GM23338 (cell line): ENCODE data around the gene ACAN. TPM values are rescaled to one million over a fixed set of nuclear protein-coding genes. Genes with fewer than 3 reads are reported as not detected.

ENCODE experiments used
- ATAC-seq: fragments of 200-7000 bp; cut with Tn5 transposase; 3 replicates; pipeline ENCODE4 v1.9.1; 2020
- DNase-seq: peaks from one replicate; pipeline ENCODE4 v3.0.0-alpha.2; 2015; ENCODE audit warnings: low spot score
- H2AFZ ChIP-seq: fragments of 200-600 bp; sonication (generic); 2 replicates; pipeline ENCODE4 v1.8.0; 2016; ENCODE audit warnings: antibody characterized with exemption, mild to moderate bottlenecking, moderate library complexity
- H3F3A ChIP-seq: fragments of 200-600 bp; sonication (generic); replicated peaks from 2 replicates; pipeline ENCODE4 v1.8.0; 2017; ENCODE audit warnings: antibody characterized with exemption, mixed run types, low read depth
- H3K27ac ChIP-seq: fragments of 200-600 bp; sonication (generic); 2 replicates; pipeline ENCODE4 v1.6.1; 2016; ENCODE audit warnings: low read depth
- H3K27me3 ChIP-seq: fragments of 200-600 bp; sonication (generic); 2 replicates; pipeline ENCODE4 v1.8.0; 2016; ENCODE audit warnings: mild to moderate bottlenecking, mixed run types, moderate library complexity; ENCODE audit not compliant: insufficient read depth
- H3K36me3 ChIP-seq: fragments of 200-600 bp; sonication (generic); 2 replicates; pipeline ENCODE4 v1.8.0; 2016; ENCODE audit warnings: mild to moderate bottlenecking; ENCODE audit not compliant: insufficient read depth
- H3K4me1 ChIP-seq: fragments of 200-600 bp; sonication (generic); 2 replicates; pipeline ENCODE4 v1.8.0; 2016; ENCODE audit warnings: mild to moderate bottlenecking, moderate library complexity; ENCODE audit not compliant: insufficient read depth
- H3K4me2 ChIP-seq: fragments of 200-600 bp; sonication (generic); 2 replicates; pipeline ENCODE4 v1.7.1; 2017; ENCODE audit warnings: mixed run types
- H3K4me3 ChIP-seq: fragments of 200-600 bp; sonication (generic); 2 replicates; pipeline ENCODE4 v1.6.1; 2016; ENCODE audit warnings: mixed run types
- H3K79me2 ChIP-seq: fragments of 200-600 bp; sonication (generic); replicated peaks from 2 replicates; pipeline ENCODE4 v1.8.0; 2017; ENCODE audit warnings: mild to moderate bottlenecking; ENCODE audit not compliant: insufficient read depth
- H3K9me2 ChIP-seq: fragments of 200-600 bp; sonication (generic); 2 replicates; pipeline ENCODE4 v1.8.0; 2017; ENCODE audit not compliant: insufficient read depth
- H4K20me1 ChIP-seq: fragments of 200-600 bp; sonication (generic); replicated peaks from 2 replicates; pipeline ENCODE4 v1.8.0; 2017; ENCODE audit warnings: mild to moderate bottlenecking; ENCODE audit not compliant: insufficient read depth
- H3K27ac Mint-ChIP-seq: 2 replicates; pipeline ENCODE4 v1.8.0; 2020; ENCODE audit warnings: inconsistent platforms, mild to moderate bottlenecking, moderate library complexity, mixed read lengths
- H3K27me3 Mint-ChIP-seq: 3 replicates; pipeline ENCODE4 v1.8.0; 2022; ENCODE audit warnings: low read depth, mild to moderate bottlenecking, moderate library complexity, mixed read lengths, inconsistent platforms; ENCODE audit not compliant: insufficient read depth, poor library complexity
- H3K36me3 Mint-ChIP-seq: 3 replicates; pipeline ENCODE4 v1.8.0; 2021; ENCODE audit warnings: low read depth, mild to moderate bottlenecking, inconsistent platforms, moderate library complexity, mixed read lengths
- H3K4me1 Mint-ChIP-seq: 3 replicates; pipeline ENCODE4 v1.8.0; 2020; ENCODE audit warnings: mild to moderate bottlenecking, inconsistent platforms, mixed read lengths
- H3K4me3 Mint-ChIP-seq: 3 replicates; pipeline ENCODE4 v1.8.0; 2021; ENCODE audit warnings: moderate library complexity, mild to moderate bottlenecking, inconsistent platforms, mixed read lengths
- H3K9me3 Mint-ChIP-seq: 3 replicates; pipeline ENCODE4 v1.8.0; 2020; ENCODE audit warnings: moderate library complexity, mild to moderate bottlenecking, inconsistent platforms, mixed read lengths
- CREB1 ChIP-seq: fragments of 250-450 bp; sonication (Bioruptor Pico); IDR thresholded peaks from 2 replicates; pipeline ENCODE4 v1.5.0; 2020; ENCODE audit warnings: low read depth, mild to moderate bottlenecking, moderate library complexity
- CTCF ChIP-seq, 2 experiments: fragments of 200-600 bp in 1 of 2; sonication (generic) in 1 of 2; conservative IDR thresholded peaks; 2 replicates each; pipeline versions ENCODE4 v1.5.1 to v1.6.1; 2016 to 2017; ENCODE audit warnings: antibody characterized with exemption in 2 of 2, low read depth in 2 of 2, mild to moderate bottlenecking in 2 of 2, moderate library complexity in 1 of 2
- ETS1 ChIP-seq: IDR thresholded peaks from 2 replicates; pipeline ENCODE4 v1.6.1; 2016; ENCODE audit warnings: antibody characterized with exemption
- EZH2 ChIP-seq: fragments of 200-600 bp; sonication (generic); IDR thresholded peaks from one replicate; pipeline ENCODE4 v1.8.0; 2017; ENCODE audit warnings: antibody characterized with exemption, mild to moderate bottlenecking, low read depth; ENCODE audit not compliant: unreplicated experiment
- EZH2phosphoT487 ChIP-seq: fragments of 200-600 bp; sonication (generic); IDR thresholded peaks from one replicate; pipeline ENCODE4 v1.8.1; 2018; ENCODE audit warnings: antibody characterized with exemption; ENCODE audit not compliant: unreplicated experiment
- JUNB ChIP-seq: IDR thresholded peaks from one replicate; pipeline ENCODE4 v1.6.1; 2016; ENCODE audit warnings: antibody characterized with exemption; ENCODE audit not compliant: unreplicated experiment
- NANOG ChIP-seq: IDR thresholded peaks from 2 replicates; pipeline ENCODE4 v1.6.1; 2016; ENCODE audit warnings: antibody characterized with exemption, borderline replicate concordance
- POLR2AphosphoS5 ChIP-seq: IDR thresholded peaks from 2 replicates; pipeline ENCODE4 v1.6.1; 2016; ENCODE audit warnings: antibody characterized with exemption, low read depth
- STAT1 ChIP-seq: IDR thresholded peaks from one replicate; pipeline ENCODE4 v1.6.1; 2016; ENCODE audit warnings: antibody characterized with exemption; ENCODE audit not compliant: unreplicated experiment
- ZNF114 ChIP-seq: fragments of 250-450 bp; sonication (Bioruptor Pico); IDR thresholded peaks from 2 replicates; pipeline ENCODE4 v1.5.0; 2020; ENCODE audit warnings: mild to moderate bottlenecking, moderate library complexity
- ZNF331 ChIP-seq: fragments of 250-450 bp; sonication (Bioruptor Pico); IDR thresholded peaks from 2 replicates; pipeline ENCODE4 v1.5.0; 2020; ENCODE audit warnings: low read depth, mild to moderate bottlenecking, moderate library complexity
- polyA plus RNA-seq: library from polyadenylated mRNA; unstranded; fragments of >200 nt; fragmentation: Nextera tagmentation; extraction: Ambion mirVana; gene quantifications from 2 replicates; pipeline ENCODE4 v1.2.1, GENCODE V29; 2016
- total RNA-seq: library from RNA; depleted of rRNA; stranded (reverse); fragments of >200 nt; shearing (Covaris generic); gene quantifications from 2 replicates; pipeline ENCODE4 v1.2.3, GENCODE V29; 2014
- TF ChIP-seq, protein P1 (sequence below): fragments of 250-450 bp; sonication (Bioruptor Pico); IDR thresholded peaks from 2 replicates; pipeline ENCODE4 v1.5.0; 2020; ENCODE audit warnings: mild to moderate bottlenecking, moderate library complexity
- TF ChIP-seq, protein P2 (sequence below): IDR thresholded peaks from one replicate; pipeline ENCODE4 v1.6.1; 2018; ENCODE audit warnings: antibody characterized with exemption; ENCODE audit not compliant: unreplicated experiment

The ACAN gene
- total and polyA plus RNA-seq, 2 experiments from 2014 or later: 2.5 to 4.9 TPM

DNA sequence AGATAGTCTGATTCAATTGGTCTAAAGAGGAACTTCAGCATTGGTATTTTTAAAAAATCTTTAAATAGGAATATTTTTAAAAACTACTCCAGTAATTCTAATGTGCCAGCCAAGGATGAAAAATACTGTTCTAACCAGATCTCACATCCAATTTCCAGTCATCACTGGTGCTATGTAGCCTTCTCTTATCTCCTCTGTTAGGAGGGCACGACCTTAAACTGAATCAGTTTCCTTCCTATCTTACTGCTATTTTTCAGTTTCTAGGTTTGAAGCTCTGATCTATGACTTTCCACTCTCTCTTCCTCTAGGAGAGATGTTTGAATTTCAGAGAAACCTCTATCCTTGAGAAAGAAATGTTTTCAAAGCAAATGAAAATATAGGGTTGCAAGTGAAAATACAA lies 60.2 kb downstream of the ACAN start:
- no peaks in the 10 kb centered on the region; the same call in 2 of the 3 replicates for H3K9me3 Mint-ChIP-seq
- H3K27ac Mint-ChIP-seq: no peak overlapping the region
- Histone ChIP-seq H3K4me3 (no peak overlapping the region), H4K20me1 (no peaks in the 10 kb centered on the region), H3K9me2 (peaks cover 4% of the 10 kb centered on the region; the same call in 1 of the 2 replicates), H3K79me2 (no peaks in the 10 kb centered on the region), H3K4me2 (no peak overlapping the region), H3K27me3 (no peaks in the 10 kb centered on the region), H3K4me1 (no peaks in the 10 kb centered on the region; the same call in 1 of the 2 replicates), H2AFZ (no peak overlapping the region), H3K27ac (no peak overlapping the region), H3K36me3 (no peaks in the 10 kb centered on the region), H3F3A (no peaks in the 10 kb centered on the region)
- H3K4me3 Mint-ChIP-seq: no peak overlapping the region
- ATAC-seq: no peak
- peaks cover 8% of the 10 kb centered on the region for H3K27me3 Mint-ChIP-seq
- DNase-seq: no peak
- H3K4me1 Mint-ChIP-seq: no peaks in the 10 kb centered on the region; the same call in 1 of the 3 replicates
- TF ChIP-seq ZNF114 (CRISPR knock-in tag): no peak
- no peak for TF ChIP-seq ETS1
- no peak for TF ChIP-seq ZNF331 (CRISPR knock-in tag)
- TF ChIP-seq EZH2: no peak
- no peak for TF ChIP-seq CREB1 (CRISPR knock-in tag)
- TF ChIP-seq, protein P1, sequence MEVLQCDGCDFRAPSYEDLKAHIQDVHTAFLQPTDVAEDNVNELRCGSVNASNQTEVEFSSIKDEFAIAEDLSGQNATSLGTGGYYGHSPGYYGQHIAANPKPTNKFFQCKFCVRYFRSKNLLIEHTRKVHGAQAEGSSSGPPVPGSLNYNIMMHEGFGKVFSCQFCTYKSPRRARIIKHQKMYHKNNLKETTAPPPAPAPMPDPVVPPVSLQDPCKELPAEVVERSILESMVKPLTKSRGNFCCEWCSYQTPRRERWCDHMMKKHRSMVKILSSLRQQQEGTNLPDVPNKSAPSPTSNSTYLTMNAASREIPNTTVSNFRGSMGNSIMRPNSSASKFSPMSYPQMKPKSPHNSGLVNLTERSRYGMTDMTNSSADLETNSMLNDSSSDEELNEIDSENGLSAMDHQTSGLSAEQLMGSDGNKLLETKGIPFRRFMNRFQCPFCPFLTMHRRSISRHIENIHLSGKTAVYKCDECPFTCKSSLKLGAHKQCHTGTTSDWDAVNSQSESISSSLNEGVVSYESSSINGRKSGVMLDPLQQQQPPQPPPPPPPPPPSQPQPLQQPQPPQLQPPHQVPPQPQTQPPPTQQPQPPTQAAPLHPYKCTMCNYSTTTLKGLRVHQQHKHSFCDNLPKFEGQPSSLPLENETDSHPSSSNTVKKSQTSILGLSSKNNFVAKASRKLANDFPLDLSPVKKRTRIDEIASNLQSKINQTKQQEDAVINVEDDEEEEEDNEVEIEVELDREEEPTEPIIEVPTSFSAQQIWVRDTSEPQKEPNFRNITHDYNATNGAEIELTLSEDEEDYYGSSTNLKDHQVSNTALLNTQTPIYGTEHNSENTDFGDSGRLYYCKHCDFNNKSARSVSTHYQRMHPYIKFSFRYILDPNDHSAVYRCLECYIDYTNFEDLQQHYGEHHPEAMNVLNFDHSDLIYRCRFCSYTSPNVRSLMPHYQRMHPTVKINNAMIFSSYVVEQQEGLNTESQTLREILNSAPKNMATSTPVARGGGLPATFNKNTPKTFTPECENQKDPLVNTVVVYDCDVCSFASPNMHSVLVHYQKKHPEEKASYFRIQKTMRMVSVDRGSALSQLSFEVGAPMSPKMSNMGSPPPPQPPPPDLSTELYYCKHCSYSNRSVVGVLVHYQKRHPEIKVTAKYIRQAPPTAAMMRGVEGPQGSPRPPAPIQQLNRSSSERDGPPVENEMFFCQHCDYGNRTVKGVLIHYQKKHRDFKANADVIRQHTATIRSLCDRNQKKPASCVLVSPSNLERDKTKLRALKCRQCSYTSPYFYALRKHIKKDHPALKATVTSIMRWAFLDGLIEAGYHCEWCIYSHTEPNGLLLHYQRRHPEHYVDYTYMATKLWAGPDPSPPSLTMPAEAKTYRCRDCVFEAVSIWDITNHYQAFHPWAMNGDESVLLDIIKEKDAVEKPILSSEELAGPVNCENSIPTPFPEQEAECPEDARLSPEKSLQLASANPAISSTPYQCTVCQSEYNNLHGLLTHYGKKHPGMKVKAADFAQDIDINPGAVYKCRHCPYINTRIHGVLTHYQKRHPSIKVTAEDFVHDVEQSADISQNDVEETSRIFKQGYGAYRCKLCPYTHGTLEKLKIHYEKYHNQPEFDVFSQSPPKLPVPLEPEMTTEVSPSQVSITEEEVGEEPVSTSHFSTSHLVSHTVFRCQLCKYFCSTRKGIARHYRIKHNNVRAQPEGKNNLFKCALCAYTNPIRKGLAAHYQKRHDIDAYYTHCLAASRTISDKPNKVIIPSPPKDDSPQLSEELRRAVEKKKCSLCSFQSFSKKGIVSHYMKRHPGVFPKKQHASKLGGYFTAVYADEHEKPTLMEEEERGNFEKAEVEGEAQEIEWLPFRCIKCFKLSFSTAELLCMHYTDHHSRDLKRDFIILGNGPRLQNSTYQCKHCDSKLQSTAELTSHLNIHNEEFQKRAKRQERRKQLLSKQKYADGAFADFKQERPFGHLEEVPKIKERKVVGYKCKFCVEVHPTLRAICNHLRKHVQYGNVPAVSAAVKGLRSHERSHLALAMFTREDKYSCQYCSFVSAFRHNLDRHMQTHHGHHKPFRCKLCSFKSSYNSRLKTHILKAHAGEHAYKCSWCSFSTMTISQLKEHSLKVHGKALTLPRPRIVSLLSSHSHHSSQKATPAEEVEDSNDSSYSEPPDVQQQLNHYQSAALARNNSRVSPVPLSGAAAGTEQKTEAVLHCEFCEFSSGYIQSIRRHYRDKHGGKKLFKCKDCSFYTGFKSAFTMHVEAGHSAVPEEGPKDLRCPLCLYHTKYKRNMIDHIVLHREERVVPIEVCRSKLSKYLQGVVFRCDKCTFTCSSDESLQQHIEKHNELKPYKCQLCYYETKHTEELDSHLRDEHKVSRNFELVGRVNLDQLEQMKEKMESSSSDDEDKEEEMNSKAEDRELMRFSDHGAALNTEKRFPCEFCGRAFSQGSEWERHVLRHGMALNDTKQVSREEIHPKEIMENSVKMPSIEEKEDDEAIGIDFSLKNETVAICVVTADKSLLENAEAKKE (CRISPR knock-in tag): no peak
- TF ChIP-seq POLR2AphosphoS5: no peak
- TF ChIP-seq, protein P2, sequence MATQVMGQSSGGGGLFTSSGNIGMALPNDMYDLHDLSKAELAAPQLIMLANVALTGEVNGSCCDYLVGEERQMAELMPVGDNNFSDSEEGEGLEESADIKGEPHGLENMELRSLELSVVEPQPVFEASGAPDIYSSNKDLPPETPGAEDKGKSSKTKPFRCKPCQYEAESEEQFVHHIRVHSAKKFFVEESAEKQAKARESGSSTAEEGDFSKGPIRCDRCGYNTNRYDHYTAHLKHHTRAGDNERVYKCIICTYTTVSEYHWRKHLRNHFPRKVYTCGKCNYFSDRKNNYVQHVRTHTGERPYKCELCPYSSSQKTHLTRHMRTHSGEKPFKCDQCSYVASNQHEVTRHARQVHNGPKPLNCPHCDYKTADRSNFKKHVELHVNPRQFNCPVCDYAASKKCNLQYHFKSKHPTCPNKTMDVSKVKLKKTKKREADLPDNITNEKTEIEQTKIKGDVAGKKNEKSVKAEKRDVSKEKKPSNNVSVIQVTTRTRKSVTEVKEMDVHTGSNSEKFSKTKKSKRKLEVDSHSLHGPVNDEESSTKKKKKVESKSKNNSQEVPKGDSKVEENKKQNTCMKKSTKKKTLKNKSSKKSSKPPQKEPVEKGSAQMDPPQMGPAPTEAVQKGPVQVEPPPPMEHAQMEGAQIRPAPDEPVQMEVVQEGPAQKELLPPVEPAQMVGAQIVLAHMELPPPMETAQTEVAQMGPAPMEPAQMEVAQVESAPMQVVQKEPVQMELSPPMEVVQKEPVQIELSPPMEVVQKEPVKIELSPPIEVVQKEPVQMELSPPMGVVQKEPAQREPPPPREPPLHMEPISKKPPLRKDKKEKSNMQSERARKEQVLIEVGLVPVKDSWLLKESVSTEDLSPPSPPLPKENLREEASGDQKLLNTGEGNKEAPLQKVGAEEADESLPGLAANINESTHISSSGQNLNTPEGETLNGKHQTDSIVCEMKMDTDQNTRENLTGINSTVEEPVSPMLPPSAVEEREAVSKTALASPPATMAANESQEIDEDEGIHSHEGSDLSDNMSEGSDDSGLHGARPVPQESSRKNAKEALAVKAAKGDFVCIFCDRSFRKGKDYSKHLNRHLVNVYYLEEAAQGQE: no peak
- no peak for TF ChIP-seq EZH2phosphoT487
- TF ChIP-seq STAT1: no peak
- no peak for TF ChIP-seq JUNB
- no peak for TF ChIP-seq CTCF (conservative IDR thresholded peaks at IDR 0.05; ENCODE audit: low read depth in 2 of 2)
- no peak for TF ChIP-seq NANOG
- H3K36me3 Mint-ChIP-seq: no peaks in the 10 kb centered on the region; the same call in 1 of the 3 replicates
